Measurements from ENCODE around the gene ABCB9. TPM values are rescaled to one million over a fixed set of nuclear protein-coding genes. Genes with fewer than 3 reads are reported as not detected.

Gene ABCB9
- total RNA-seq, 1 experiment from 2014 or later = 6.3 TPM

GRCh38 chr12:123011701-123012100, 45.4 kb upstream of the ABCB9 start (continued):
- TF ChIP-seq FOXP4 (CRISPR knock-in tag; IDR thresholded peaks at IDR 0.05) (no peak), ZNF232 (CRISPR knock-in tag; IDR thresholded peaks at IDR 0.05) (no peak)

GRCh38 chr12:123010681-123011080, 44.4 kb upstream of the ABCB9 start:
- H3K27me3 Mint-ChIP-seq (ENCODE audit: low read depth) = no peaks in the 10 kb centered on the region
- H3K27ac Mint-ChIP-seq = no peak overlapping the region
- no peak overlapping the region for H3K4me3 Mint-ChIP-seq
- ATAC-seq = no peak
- no peaks in the 10 kb centered on the region for H3K9me3 Mint-ChIP-seq
- POLR2A ChIA-PET = no interaction called here
- CTCF ChIA-PET = no interaction called here
- no peaks in the 10 kb centered on the region for H3K4me1 Mint-ChIP-seq
- H3K36me3 Mint-ChIP-seq = no peaks in the 10 kb centered on the region
- no peak for DNase-seq (ENCODE audit: low spot score)
- TF ChIP-seq ZSCAN18 (CRISPR knock-in tag; IDR thresholded peaks at IDR 0.05) (no peak), ZNF416 (CRISPR knock-in tag; IDR thresholded peaks at IDR 0.05) (no peak), AR (CRISPR knock-in tag; IDR thresholded peaks at IDR 0.05) (no peak), IRF1 (CRISPR knock-in tag; IDR thresholded peaks at IDR 0.05) (no peak), ZNF317 (CRISPR knock-in tag; IDR thresholded peaks at IDR 0.05; ENCODE audit: borderline replicate concordance, low read depth) (no peak), TEAD4 (CRISPR knock-in tag; IDR thresholded peaks at IDR 0.05) (no peak), USF2 (CRISPR knock-in tag; IDR thresholded peaks at IDR 0.05) (no peak), ZNF425 (CRISPR knock-in tag; conservative IDR thresholded peaks at IDR 0.05) (no peak), FOXJ3 (CRISPR knock-in tag; IDR thresholded peaks at IDR 0.05; ENCODE audit: borderline replicate concordance) (no peak), ARID4B (CRISPR knock-in tag; IDR thresholded peaks at IDR 0.05; ENCODE audit: borderline replicate concordance) (no peak), E2F5 (CRISPR knock-in tag; IDR thresholded peaks at IDR 0.05) (no peak), RORB (CRISPR knock-in tag; IDR thresholded peaks at IDR 0.05) (no peak), JAZF1 (CRISPR knock-in tag; IDR thresholded peaks at IDR 0.05) (no peak), PREB (CRISPR knock-in tag; IDR thresholded peaks at IDR 0.05; ENCODE audit: borderline replicate concordance) (no peak), OVOL2 (CRISPR knock-in tag; IDR thresholded peaks at IDR 0.05; ENCODE audit: borderline replicate concordance) (no peak), SMAD4 (CRISPR knock-in tag; IDR thresholded peaks at IDR 0.05) (no peak)
